DMS53 treated with DMSO at 0.1 percent for 48 hours (cell line): Measurements from ENCODE around the gene IER3IP1.
"Not testable (repeated sequence)": the region's sequence is repeated elsewhere in the genome, so short reads cannot be mapped to it uniquely, and the experiment has no call there.

Source experiments
- DNase-seq: peaks from one replicate; lab custom pipeline; 2025; ENCODE audit not compliant: unreplicated experiment; lab: John Stamatoyannopoulos, UW

Gene IER3IP1

DNA sequence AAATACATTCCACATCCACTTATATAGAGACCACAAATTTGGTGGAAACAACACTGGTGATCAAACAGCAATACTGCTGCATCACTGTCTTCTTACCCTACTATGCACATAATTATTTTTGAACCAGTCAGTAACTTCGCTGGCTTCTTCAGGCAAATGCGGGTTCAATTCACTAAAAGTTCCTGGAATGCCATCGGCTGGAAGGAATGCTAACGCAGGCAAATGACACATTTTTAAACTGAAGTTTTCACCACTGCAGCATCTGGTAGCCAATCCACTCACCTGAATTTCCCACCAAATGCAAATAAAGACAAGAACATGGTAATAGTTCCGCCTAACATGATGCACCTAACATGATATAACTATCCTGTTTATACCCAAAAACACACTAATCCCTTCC lies 15.9 kb downstream of the IER3IP1 start:
- no peak for DNase-seq

GRCh38 chr18:47158404-47158803 lies 17.8 kb downstream of the IER3IP1 start:
- not testable (repeated sequence) for DNase-seq

DNA sequence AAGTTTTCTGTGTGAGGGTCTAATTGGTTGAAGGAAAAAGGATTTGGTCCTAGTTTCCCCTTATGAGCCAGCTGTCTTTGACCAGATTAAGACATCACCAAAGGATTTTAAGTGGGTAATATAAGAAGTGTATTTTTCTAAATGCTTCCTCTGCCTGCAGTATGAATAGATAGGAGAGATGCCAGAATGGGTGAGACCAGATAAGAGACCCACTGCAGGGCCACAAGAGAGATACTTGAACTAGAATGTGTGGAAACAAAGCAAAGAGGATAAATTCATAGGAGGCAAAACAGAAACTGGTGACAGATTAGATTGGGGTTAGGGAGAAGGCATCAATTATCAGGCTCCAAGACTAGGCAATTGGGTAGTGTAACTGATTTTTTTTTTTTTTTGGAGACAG lies 24.7 kb downstream of the IER3IP1 start:
- DNase-seq = peak; percentile 42

GRCh38 chr18:47150824-47151366 lies 25.3 kb downstream of the IER3IP1 start:
- DNase-seq = peak; percentile 69

DNA sequence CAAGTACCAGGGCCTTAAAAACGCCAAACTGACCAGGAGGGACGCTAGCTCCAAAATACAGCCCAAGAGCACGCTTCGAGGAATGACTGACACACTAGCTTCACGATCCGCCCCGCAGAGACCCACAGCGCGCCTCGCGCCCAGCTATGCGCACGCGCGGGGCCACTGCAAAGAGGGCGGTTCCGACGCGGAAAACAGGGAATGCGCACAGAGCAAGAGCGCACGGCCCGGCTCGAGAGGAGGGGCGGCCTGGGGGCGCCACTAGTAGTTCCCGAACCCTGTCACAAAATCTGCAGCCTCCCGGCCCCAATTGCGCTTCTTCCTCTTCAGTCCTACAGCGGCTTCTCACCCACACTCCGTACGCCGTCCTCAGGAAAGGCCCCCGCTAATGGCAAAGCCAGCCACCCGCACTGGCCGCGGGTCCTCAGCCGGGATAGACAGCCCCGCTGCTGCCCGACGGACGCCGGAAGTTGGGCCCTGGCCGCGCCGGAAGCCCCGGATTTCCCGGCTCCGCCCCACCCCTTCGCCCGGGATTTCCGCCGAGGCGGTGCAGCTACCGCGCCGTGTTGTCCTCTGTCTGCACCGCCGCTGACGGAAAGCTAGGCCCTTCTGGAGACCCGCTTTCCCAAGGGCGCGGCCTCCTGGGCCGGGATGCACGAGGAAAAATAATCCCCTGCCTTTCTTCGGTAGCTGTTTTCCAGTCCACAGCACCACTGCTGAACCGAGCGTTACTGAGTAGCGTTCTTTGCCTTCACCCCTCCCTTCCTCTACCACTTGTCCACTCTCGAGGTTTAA lies 25.9 kb downstream of the IER3IP1 start, which contains the start of gene HDHD2:
HDHD2 (minus strand) TSS at position 472 of the 795 bp plus-strand sequence. CDS start 14,061 bp downstream, outside the sequence.
- DNase-seq = peak; percentile 90

GRCh38 chr18:47149457-47150028 lies 26.6 kb downstream of the IER3IP1 start:
- DNase-seq = no peak

DNA sequence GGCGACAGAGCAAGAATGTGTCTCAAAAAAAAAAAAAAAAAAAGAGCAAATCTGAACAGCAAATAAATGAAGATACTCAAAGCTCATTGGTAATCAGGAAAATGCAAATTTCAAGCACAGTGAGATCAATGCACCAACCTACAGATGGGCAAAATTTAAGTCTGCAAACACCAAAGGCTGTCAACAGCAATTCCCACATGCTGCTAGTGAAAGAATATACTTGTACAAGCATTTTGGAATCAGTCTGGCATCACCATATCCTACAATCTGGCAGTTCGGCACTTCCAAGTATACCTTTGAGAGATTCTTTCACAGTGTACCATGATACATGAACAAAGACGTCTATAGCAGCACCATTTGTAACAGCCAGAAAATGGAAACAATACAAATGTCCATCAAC lies 30.0 kb downstream of the IER3IP1 start:
- DNase-seq = no peak

- DNase-seq = no peak
These were observed 32.2 kb downstream of the IER3IP1 start for GRCh38 chr18:47143899-47144485.

GRCh38 chr18:47143153-47143552 lies 33.0 kb downstream of the IER3IP1 start:
- DNase-seq = no peak

DNA sequence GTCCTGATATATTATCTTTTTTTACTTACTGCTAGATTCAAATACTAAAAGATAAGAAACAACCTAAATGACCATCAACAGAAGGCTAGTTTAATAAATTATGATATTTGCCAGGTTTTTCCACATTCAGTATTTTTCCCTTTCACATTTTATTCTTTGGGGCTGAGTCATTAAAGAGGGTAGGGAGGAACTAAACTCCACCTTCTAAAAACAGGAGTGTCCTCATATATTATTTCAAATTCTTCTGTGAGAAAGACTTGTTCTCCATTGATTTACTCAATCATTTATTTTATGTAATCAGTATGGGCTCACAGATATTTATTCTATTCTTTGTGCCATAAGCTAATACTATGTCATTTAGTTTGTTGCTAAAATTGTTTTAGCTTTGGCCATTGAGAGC lies 34.9 kb downstream of the IER3IP1 start:
- no peak for DNase-seq

DNA sequence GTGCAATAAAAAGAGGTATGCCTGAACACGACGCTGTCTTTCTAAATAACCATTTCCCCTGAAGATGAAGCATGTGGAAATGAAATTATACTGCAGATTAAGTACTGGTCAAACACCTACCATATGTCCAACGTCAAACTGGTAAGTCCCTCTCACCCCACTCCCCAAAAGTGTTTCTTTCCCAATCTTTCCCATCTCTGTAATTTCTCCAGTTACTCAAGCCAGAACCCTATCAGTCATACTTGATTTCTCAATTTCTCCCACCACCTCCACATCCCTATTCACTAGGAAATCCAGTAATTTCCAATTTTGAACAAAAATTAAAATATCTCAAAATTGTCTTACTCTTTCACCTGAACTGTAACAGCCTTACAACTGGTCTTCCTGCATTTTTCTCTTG lies 55.0 kb downstream of the IER3IP1 start:
- DNase-seq = no peak

- no peak for DNase-seq
These were observed 55.7 kb downstream of the IER3IP1 start for GRCh38 chr18:47120428-47120827.

DNA sequence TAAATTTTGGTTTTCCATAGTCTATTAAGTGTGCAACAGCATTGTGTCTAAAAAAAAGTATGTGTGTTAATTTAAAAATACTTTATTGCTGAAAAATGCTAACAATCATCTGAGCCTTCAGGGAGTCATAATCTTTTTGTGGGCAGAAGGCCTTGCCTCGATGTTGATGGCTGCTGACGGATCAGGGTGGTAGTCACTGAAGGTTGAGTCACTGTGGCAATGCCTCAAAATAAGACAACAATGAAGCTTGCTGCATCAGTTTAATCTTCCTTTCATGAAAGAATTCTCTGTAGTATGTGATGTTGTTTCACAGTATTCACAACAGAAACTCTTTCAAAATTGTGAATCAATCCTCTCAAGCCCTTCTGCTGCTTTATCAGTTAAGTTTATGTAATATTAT lies 57.2 kb downstream of the IER3IP1 start:
- DNase-seq = no peak

DNA sequence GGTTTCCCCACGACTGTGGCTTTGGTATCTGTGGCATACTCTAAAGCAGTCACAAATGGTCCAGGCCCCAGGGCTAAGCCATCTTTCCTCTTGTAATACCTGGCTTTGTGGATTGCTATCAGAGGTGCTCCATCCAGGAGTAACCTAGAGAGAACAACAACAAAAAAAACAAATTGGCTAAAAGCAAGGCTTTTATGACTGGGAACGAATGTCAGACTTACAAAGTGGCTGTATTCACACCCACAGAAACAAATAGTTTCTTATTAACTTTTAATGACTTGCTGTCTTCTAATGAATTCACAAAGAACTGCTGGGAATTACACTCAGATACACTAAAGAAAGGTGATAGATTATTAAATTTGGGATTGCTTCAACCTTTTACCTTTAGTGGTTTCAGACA lies 61.0 kb downstream of the IER3IP1 start:
- DNase-seq = no peak

GRCh38 chr18:47113796-47114540 lies 62.2 kb downstream of the IER3IP1 start:
- DNase-seq = no peak

DNA sequence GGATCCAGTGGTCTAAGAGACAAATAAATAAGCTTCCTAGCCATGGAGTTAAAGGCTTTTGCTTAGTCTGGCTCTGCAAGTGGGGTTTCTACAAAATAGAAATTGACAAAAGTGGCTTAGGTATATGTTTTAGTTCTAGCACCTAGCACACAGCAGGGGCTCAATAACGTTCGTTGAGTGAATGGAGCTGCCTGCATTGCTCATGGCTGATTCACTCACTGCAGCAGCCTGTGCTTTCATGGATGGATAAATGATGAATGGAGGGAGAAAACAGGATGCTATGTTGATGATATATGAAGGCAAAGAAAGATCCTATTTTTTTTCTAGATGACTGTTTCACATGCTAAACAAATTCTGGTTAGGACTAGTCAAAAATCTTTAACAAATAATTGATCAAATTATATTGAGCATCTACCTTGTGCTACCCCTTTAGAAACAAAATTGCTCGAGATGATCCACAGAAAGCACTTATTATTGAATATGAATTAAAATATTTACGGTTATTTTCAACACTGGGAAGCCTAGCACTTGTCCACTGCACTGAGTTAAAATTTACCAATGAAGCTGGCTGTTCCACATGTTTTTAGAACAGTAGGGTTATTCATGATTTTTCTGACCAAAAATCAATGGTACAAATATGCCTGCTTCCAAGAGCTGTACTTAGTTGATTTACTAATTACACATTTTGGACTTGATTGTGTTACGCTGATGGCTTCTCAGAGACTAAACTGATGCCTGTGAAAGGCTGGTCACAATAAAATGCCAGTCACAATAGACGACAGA lies 65.5 kb downstream of the IER3IP1 start:
- DNase-seq = no peak

DNA sequence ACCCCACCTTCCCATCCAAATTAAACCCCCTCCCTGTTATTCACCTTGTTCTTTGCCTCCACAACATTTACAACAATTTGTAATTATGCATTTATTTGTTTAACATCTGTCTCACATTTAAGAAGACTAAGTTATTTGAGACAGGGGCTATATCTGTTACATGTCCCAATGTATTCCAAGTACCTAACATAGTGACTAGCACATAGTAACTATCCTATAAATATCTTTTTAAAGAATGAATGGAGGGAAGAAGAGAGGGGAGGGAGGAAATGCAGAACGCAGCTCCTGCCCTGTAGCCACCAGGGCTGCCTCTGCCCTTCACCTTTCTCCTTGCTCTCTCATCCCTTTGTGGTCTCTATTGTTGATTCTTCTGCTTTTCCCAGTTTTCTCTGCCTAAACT lies 66.4 kb downstream of the IER3IP1 start:
- DNase-seq = no peak

DNA sequence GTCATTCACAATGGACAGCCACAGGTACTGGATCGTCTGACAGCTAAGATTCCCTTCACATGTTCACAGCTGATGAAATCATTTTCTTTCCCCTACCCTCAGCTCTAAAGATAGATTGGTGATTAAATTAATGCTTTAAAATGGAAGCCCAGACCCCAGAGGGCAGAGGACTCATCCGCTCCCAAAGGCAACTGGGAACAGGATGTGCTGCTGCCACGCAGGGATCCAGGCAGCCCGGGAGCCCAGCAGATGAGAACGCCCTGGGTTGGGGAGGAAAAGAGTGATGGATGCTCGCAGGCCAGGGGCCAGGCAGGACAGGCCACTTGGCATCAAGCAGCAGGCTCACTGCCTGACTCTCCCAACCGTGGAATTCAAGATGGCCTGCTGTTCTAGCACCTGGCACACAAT lies 67.2 kb downstream of the IER3IP1 start:
- DNase-seq = no peak

DNA sequence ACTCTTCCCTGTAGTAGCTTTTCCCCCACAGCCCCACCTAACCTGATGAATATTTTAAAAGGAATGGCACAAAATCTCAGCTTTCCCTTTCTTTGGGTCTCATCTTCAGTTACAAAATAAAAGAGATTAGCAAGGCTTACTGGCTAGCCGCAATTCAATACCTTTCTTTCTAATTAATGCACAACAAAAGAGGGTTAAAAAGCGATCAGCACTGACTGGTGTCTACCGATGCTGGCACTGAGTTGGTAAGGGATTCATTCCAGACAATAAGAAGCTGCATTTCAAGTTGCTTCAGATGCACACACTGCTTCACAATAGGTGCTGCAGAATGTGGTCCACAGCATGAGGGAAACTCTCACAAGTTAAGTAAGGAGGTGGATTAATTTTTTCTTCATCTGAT lies 67.8 kb downstream of the IER3IP1 start:
- no peak for DNase-seq
